PC-9 (cell line): ENCODE results near the gene PVALB.

Source experiments
- EZH2 ChIP-seq: fragments of 200-600 bp; sonication (generic); IDR thresholded peaks from 2 replicates; pipeline ENCODE4 v1.8.0; 2017; ENCODE audit warnings: antibody characterized with exemption, low read depth
- TF ChIP-seq, protein P1 (sequence below): fragments of 200-600 bp; sonication (generic); conservative IDR thresholded peaks from 2 replicates; pipeline ENCODE4 v1.6.1; 2017; ENCODE audit warnings: mixed run types, antibody characterized with exemption, mild to moderate bottlenecking, moderate library complexity

DNA sequence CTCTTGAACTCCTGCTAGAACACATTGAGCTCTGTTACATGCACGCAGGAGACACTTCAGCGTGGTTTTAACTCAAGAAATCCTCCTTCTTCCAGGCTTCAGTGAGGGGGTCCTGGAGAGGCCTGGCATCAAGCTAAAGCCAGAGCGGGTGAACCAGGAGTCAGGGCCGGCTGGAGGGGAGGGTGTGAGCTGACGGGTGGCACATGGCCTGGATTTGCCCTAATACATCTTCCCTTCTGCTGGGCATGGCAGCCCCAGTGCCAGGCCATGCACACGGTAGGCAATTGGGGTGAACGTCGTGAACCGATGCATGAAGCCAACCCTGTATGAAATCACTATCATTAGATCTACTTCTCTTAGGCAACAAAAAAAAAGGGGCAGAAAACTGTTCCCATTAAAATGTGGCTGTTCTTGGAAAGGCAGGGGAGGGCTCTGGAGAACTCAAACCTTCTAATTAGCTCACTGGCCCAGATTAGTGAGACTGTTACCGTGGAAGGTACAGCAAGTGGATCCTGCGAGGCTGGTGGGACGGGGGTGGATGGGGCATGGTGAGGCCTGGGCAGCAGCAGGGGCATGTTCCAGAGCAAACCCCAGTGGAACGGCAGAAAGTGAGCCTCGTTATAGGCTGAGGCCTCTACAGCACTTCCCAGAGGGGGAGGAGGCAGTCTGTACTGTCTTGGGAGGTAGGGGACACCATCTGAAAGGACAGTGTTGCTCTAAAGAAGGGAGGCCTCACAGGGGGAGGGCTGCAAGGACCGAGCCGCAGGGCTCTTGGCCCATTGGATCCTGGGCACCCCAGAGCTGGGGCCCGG lies 51.5 kb downstream of the PVALB start:
- TF ChIP-seq, protein P1, sequence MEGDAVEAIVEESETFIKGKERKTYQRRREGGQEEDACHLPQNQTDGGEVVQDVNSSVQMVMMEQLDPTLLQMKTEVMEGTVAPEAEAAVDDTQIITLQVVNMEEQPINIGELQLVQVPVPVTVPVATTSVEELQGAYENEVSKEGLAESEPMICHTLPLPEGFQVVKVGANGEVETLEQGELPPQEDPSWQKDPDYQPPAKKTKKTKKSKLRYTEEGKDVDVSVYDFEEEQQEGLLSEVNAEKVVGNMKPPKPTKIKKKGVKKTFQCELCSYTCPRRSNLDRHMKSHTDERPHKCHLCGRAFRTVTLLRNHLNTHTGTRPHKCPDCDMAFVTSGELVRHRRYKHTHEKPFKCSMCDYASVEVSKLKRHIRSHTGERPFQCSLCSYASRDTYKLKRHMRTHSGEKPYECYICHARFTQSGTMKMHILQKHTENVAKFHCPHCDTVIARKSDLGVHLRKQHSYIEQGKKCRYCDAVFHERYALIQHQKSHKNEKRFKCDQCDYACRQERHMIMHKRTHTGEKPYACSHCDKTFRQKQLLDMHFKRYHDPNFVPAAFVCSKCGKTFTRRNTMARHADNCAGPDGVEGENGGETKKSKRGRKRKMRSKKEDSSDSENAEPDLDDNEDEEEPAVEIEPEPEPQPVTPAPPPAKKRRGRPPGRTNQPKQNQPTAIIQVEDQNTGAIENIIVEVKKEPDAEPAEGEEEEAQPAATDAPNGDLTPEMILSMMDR, result no peak
- TF ChIP-seq EZH2, result no peak
